PFSK-1 (cell line): ENCODE data around the gene MARCHF9.

ENCODE experiments used
- FOXP2 ChIP-seq: optimal IDR thresholded peaks from 2 replicates; pipeline ENCODE3; 2011; ENCODE audit warnings: borderline replicate concordance, control low read depth, inconsistent platforms; ENCODE audit not compliant: insufficient read depth; ENCODE audit errors: extremely low read length, extremely low read depth
- POLR2AphosphoS5 ChIP-seq: IDR thresholded peaks from 2 replicates; pipeline ENCODE4 v1.6.1; 2012; ENCODE audit warnings: low read depth, mild to moderate bottlenecking, control low read depth, low read length, moderate library complexity
- REST ChIP-seq, 2 experiments: IDR thresholded peaks; 2 replicates each; pipeline versions ENCODE4 v1.6.1 to v1.8.0; 2011 to 2012; ENCODE audit warnings: low read depth in 2 of 2, low read length in 2 of 2, control low read depth in 1 of 2, inconsistent platforms in 1 of 2, mild to moderate bottlenecking in 1 of 2, moderate library complexity in 1 of 2; ENCODE audit not compliant: insufficient read depth in 1 of 2
- SIN3A ChIP-seq: IDR thresholded peaks from 2 replicates; pipeline ENCODE4 v1.6.1; 2012; ENCODE audit warnings: mild to moderate bottlenecking, low read length, moderate library complexity, borderline replicate concordance; ENCODE audit not compliant: insufficient read depth
- TAF1 ChIP-seq: IDR thresholded peaks from 2 replicates; pipeline ENCODE4 v1.6.1; 2012; ENCODE audit warnings: low read length, control low read depth, borderline replicate concordance; ENCODE audit not compliant: insufficient read depth

MARCHF9 gene

GRCh38 chr12:57738661-57739237 lies 16.2 kb upstream of the MARCHF9 start, which contains the start of gene AGAP2:
TSS of gene AGAP2 (minus strand) at chr12:57738742. CDS start at chr12:57738246, 496 bp downstream.
- no peak for TF ChIP-seq SIN3A
- no peak for TF ChIP-seq TAF1
- TF ChIP-seq REST (IDR thresholded peaks at IDR 0.05; ENCODE audit: insufficient read depth in 1 of 2, low read depth in 2 of 2, low read length in 2 of 2), result no peak
- TF ChIP-seq POLR2AphosphoS5, result no peak
- no peak for TF ChIP-seq FOXP2

GRCh38 chr12:57739387-57739786 lies 15.5 kb upstream of the MARCHF9 start:
- TF ChIP-seq REST (IDR thresholded peaks at IDR 0.05; ENCODE audit: insufficient read depth in 1 of 2, low read depth in 2 of 2, low read length in 2 of 2) (no peak), SIN3A (no peak), POLR2AphosphoS5 (no peak), FOXP2 (no peak), TAF1 (no peak)

- no peak for TF ChIP-seq TAF1
- no peak for TF ChIP-seq REST (IDR thresholded peaks at IDR 0.05; ENCODE audit: insufficient read depth in 1 of 2, low read depth in 2 of 2, low read length in 2 of 2)
- TF ChIP-seq FOXP2, result no peak
- TF ChIP-seq SIN3A, result no peak
- TF ChIP-seq POLR2AphosphoS5, result no peak
These were observed 14.9 kb upstream of the MARCHF9 start for GRCh38 chr12:57739914-57740538.

- TF ChIP-seq POLR2AphosphoS5, result no peak
- no peak for TF ChIP-seq TAF1
- no peak for TF ChIP-seq REST (IDR thresholded peaks at IDR 0.05; ENCODE audit: insufficient read depth in 1 of 2, low read depth in 2 of 2, low read length in 2 of 2)
- no peak for TF ChIP-seq FOXP2
- TF ChIP-seq SIN3A, result no peak
These were observed 14.1 kb upstream of the MARCHF9 start for GRCh38 chr12:57740656-57741412.
